Measurements from ENCODE around the gene VPS8. TPM values are rescaled to one million over a fixed set of nuclear protein-coding genes. Genes with fewer than 3 reads are reported as not detected.

The VPS8 gene
- total RNA-seq, 2 experiments from 2014 or later = 20.0 to 22.9 TPM

GRCh38 chr3:185037801-185038200 is 225.8 kb downstream of the VPS8 start:
- no peak for DNase-seq
- no peaks in the 10 kb centered on the region for H3K4me1 Mint-ChIP-seq
- no peaks in the 10 kb centered on the region for H3K27me3 Mint-ChIP-seq
- no peak overlapping the region for H3K27ac Mint-ChIP-seq
- H3K4me3 Mint-ChIP-seq = no peak overlapping the region
- peaks cover 53% of the 10 kb centered on the region for H3K36me3 Mint-ChIP-seq
- H3K9me3 Mint-ChIP-seq = peaks cover 31% of the 10 kb centered on the region

- no peak for DNase-seq
- Mint-ChIP-seq H3K4me1 (no peaks in the 10 kb centered on the region), H3K9me3 (peaks cover 19% of the 10 kb centered on the region), H3K36me3 (peaks cover 42% of the 10 kb centered on the region), H3K27me3 (no peaks in the 10 kb centered on the region), H3K27ac (no peak overlapping the region), H3K4me3 (no peak overlapping the region)
These were observed 228.5 kb downstream of the VPS8 start for GRCh38 chr3:185040425-185040824.

DNA sequence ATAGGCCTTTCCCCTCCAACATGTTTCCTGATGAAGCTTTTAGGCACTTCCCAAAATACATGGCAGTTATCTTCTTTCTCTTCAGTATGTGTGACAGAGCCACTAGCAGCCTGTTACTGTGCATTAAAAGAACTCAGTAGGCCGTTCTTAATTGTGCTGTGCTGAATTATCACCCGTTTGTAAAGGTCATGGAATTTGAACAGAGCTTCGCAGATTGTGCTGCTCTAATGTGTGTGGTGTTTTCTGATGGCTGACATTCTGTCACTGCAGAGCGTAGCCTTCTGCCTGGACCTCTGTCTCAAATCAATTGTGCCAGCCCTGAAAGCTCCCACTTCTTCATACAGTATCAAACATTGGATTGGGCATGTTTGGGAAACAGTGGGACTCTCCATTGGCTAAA is 229.6 kb downstream of the VPS8 start:
- no peaks in the 10 kb centered on the region for H3K4me1 Mint-ChIP-seq
- no peaks in the 10 kb centered on the region for H3K27me3 Mint-ChIP-seq
- H3K9me3 Mint-ChIP-seq = peaks cover 14% of the 10 kb centered on the region
- H3K27ac Mint-ChIP-seq = no peak overlapping the region
- peaks cover 39% of the 10 kb centered on the region for H3K36me3 Mint-ChIP-seq
- no peak overlapping the region for H3K4me3 Mint-ChIP-seq
- DNase-seq = no peak

DNA sequence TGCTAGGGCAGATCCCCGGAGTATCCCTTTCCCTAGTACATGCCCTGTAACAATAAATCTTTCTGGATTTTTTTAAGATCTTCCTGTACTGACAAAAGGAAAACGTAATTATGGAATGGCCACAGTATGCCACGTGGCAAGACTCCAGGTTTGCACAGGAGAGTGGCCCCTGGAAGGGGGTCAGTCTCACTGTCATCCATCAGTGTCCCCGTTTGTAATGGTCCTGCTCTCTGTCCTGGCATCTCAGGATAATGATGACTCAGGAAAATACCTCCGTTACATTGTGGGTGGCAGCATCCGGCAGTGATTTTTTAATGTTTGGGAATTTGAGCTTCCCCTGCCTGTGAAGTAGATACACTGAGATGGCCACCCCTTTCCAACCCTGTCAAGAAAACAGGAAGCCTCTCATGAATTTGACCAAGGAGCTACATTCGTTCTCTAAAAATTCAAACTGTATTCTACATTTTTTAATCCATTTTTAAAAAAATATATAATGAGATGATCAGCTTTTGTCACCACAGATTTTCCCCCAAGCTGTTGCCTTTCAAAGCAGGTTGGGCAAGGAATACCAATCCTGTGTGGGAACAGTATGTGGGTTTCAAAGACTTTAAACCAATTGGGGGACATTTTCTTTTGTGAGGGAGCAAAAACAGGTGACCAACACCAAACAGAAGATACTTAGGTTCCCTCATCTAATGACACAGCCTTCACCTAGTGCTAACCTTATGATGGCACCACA is 230.5 kb downstream of the VPS8 start:
- Mint-ChIP-seq H3K27me3 (no peaks in the 10 kb centered on the region), H3K36me3 (peaks cover 40% of the 10 kb centered on the region), H3K9me3 (peaks cover 8% of the 10 kb centered on the region), H3K27ac (no peak overlapping the region), H3K4me3 (no peak overlapping the region), H3K4me1 (no peaks in the 10 kb centered on the region)
- no peak for DNase-seq

GRCh38 chr3:185046164-185046515 is 234.2 kb downstream of the VPS8 start:
- H3K27me3 Mint-ChIP-seq = no peaks in the 10 kb centered on the region
- no peaks in the 10 kb centered on the region for H3K4me1 Mint-ChIP-seq
- no peak for DNase-seq
- H3K4me3 Mint-ChIP-seq = no peak overlapping the region
- no peaks in the 10 kb centered on the region for H3K9me3 Mint-ChIP-seq
- no peak overlapping the region for H3K27ac Mint-ChIP-seq
- H3K36me3 Mint-ChIP-seq = peaks cover 62% of the 10 kb centered on the region

DNA sequence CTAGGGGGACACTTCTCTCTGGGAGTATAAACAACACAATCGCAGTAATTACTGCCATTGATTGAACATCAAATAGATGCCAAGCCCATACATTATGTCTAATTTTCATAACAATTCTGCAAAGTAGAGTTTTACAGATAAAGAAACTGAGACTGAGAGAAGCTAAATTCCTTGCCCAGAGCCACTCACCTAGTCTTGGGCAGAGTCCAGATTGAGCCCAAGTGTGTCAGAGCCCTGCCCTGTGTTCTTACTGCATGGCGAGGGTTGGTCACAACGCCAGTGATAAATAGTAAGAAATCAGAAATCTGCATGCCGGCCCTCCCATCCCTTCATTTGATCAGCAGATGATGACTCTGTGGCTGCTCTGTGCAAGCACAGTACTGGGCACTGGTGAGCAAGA is 234.6 kb downstream of the VPS8 start:
- no peak for DNase-seq
- Mint-ChIP-seq H3K27ac (no peak overlapping the region), H3K36me3 (peaks cover 66% of the 10 kb centered on the region), H3K4me1 (no peaks in the 10 kb centered on the region), H3K9me3 (no peaks in the 10 kb centered on the region), H3K27me3 (no peaks in the 10 kb centered on the region), H3K4me3 (no peak overlapping the region)

GRCh38 chr3:185049710-185050109 is 237.7 kb downstream of the VPS8 start:
- no peaks in the 10 kb centered on the region for H3K27me3 Mint-ChIP-seq
- peaks cover 12% of the 10 kb centered on the region for H3K9me3 Mint-ChIP-seq
- no peak overlapping the region for H3K27ac Mint-ChIP-seq
- no peak overlapping the region for H3K4me3 Mint-ChIP-seq
- no peaks in the 10 kb centered on the region for H3K4me1 Mint-ChIP-seq
- no peak for DNase-seq
- peaks cover 85% of the 10 kb centered on the region for H3K36me3 Mint-ChIP-seq

GRCh38 chr3:185051801-185052200 is 239.8 kb downstream of the VPS8 start:
- H3K4me3 Mint-ChIP-seq = no peak overlapping the region
- H3K27ac Mint-ChIP-seq = no peak overlapping the region
- peaks cover 26% of the 10 kb centered on the region for H3K9me3 Mint-ChIP-seq
- DNase-seq = no peak
- H3K4me1 Mint-ChIP-seq = no peaks in the 10 kb centered on the region
- peaks cover 88% of the 10 kb centered on the region for H3K36me3 Mint-ChIP-seq
- H3K27me3 Mint-ChIP-seq = no peaks in the 10 kb centered on the region

GRCh38 chr3:185052631-185053030 is 240.7 kb downstream of the VPS8 start:
- Mint-ChIP-seq H3K4me1 (no peaks in the 10 kb centered on the region), H3K27me3 (no peaks in the 10 kb centered on the region), H3K9me3 (peaks cover 32% of the 10 kb centered on the region), H3K27ac (no peak overlapping the region), H3K36me3 (peaks cover 86% of the 10 kb centered on the region), H3K4me3 (no peak overlapping the region)
- no peak for DNase-seq

DNA sequence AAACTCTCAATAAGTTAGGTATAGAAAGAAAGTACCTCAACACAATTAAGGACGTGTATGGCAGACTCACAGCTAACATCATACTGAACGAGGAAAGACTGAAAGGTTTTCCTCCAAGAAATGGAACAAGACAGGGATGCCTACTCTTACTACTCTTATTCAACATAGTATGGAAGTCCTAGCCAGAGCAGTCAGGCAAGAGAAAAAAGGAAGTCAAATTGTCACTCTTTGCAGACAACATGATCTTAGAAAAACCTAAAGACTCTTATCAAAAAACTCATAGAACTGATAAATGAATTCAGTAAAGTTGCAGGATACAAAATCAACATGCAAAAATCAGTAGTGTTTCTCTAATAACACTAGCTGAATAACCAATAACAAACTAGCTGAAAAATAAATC is 244.9 kb downstream of the VPS8 start:
- no peak overlapping the region for H3K27ac Mint-ChIP-seq
- no peak for DNase-seq
- no peak overlapping the region for H3K4me3 Mint-ChIP-seq
- H3K9me3 Mint-ChIP-seq = peaks cover 57% of the 10 kb centered on the region
- peaks cover 45% of the 10 kb centered on the region for H3K36me3 Mint-ChIP-seq
- no peaks in the 10 kb centered on the region for H3K4me1 Mint-ChIP-seq
- H3K27me3 Mint-ChIP-seq = no peaks in the 10 kb centered on the region

DNA sequence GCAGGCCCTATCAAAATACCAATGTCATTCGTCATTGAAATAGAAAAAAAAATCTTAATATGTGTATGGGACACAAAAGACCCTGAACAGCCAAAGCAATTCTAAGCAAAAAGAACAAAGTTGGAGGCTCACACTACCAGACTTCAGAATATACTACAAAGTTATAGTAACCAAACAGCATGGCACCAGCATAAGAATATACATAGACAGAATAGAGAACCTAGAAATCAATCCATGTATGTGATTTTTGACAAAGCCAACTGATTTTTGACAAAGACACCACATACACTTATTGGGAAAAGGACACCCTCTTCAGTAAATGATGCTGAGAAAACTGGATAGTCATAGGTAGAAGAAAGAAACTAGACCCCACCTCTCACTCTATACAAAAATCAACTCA is 245.9 kb downstream of the VPS8 start:
- Mint-ChIP-seq H3K27ac (no peak overlapping the region), H3K36me3 (peaks cover 36% of the 10 kb centered on the region), H3K27me3 (no peaks in the 10 kb centered on the region), H3K4me1 (no peaks in the 10 kb centered on the region), H3K4me3 (no peak overlapping the region), H3K9me3 (peaks cover 57% of the 10 kb centered on the region)
- no peak for DNase-seq

- H3K27me3 Mint-ChIP-seq = no peaks in the 10 kb centered on the region
- no peak overlapping the region for H3K27ac Mint-ChIP-seq
- H3K4me3 Mint-ChIP-seq = no peak overlapping the region
- no peak for DNase-seq
- no peaks in the 10 kb centered on the region for H3K4me1 Mint-ChIP-seq
- H3K36me3 Mint-ChIP-seq = peaks cover 26% of the 10 kb centered on the region
- peaks cover 55% of the 10 kb centered on the region for H3K9me3 Mint-ChIP-seq
These were observed 246.8 kb downstream of the VPS8 start for GRCh38 chr3:185058796-185059195.

DNA sequence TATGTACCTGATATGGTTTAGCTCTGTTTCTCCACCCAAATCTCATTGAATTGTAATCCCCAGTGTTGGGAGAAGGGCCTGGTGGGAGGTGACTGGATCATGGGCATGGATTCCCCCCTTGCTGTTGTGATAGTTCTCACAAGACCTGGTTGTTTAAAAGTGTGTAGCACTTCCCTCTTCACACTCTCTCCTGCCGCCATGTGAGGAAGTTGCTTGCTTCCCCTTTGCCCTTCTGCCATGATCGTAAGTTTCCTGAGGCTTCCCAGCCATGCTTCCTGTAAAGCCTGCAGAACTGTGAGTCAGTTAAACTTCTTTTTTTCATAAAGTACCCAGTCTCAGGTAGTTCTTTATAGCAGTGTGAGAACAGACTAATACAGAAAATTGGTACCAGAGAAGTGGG is 247.8 kb downstream of the VPS8 start:
- H3K36me3 Mint-ChIP-seq = peaks cover 16% of the 10 kb centered on the region
- H3K27ac Mint-ChIP-seq = no peak overlapping the region
- no peak overlapping the region for H3K4me3 Mint-ChIP-seq
- H3K4me1 Mint-ChIP-seq = no peaks in the 10 kb centered on the region
- H3K9me3 Mint-ChIP-seq = peaks cover 46% of the 10 kb centered on the region
- no peak for DNase-seq
- no peaks in the 10 kb centered on the region for H3K27me3 Mint-ChIP-seq

- no peak for DNase-seq
- Mint-ChIP-seq H3K27ac (no peak overlapping the region), H3K9me3 (peaks cover 40% of the 10 kb centered on the region), H3K36me3 (peaks cover 10% of the 10 kb centered on the region), H3K27me3 (no peaks in the 10 kb centered on the region), H3K4me3 (no peak overlapping the region), H3K4me1 (no peaks in the 10 kb centered on the region)
These were observed 248.7 kb downstream of the VPS8 start for GRCh38 chr3:185060655-185061054.

GRCh38 chr3:185062191-185062590 is 250.2 kb downstream of the VPS8 start:
- no peaks in the 10 kb centered on the region for H3K27me3 Mint-ChIP-seq
- no peak for DNase-seq
- H3K9me3 Mint-ChIP-seq = peaks cover 30% of the 10 kb centered on the region
- H3K4me1 Mint-ChIP-seq = no peaks in the 10 kb centered on the region
- H3K36me3 Mint-ChIP-seq = peaks cover under 1% of the 10 kb centered on the region
- H3K4me3 Mint-ChIP-seq = no peak overlapping the region
- H3K27ac Mint-ChIP-seq = no peak overlapping the region

DNA sequence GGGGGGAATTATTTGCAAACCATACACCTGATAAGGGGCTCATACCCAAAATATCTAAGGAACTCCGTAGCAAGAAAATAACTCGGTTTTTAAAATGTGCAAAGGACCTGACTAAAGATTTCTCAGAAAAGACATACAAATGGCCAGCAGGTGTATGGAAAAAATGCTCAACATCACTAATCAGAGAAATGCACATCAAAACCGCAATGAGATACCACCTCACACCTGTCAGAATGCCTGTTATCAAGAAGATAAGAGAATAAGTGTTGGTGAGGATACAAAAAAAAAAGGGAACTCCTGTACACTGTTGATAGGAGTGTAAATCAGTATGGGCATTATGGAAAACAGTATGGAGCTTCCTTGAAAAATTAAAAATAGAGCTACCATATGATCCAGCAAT is 251.5 kb downstream of the VPS8 start:
- H3K27me3 Mint-ChIP-seq = no peaks in the 10 kb centered on the region
- H3K36me3 Mint-ChIP-seq = no peaks in the 10 kb centered on the region
- no peak overlapping the region for H3K27ac Mint-ChIP-seq
- H3K9me3 Mint-ChIP-seq = peaks cover 21% of the 10 kb centered on the region
- no peaks in the 10 kb centered on the region for H3K4me1 Mint-ChIP-seq
- H3K4me3 Mint-ChIP-seq = no peak overlapping the region
- no peak for DNase-seq
